HUES6 (cell line): ENCODE measurements around the gene PLXDC2.

Experiments used
- H3K27ac ChIP-seq: 2 replicates; pipeline ENCODE4 v1.7.0; 2013; ENCODE audit warnings: low read depth, mild to moderate bottlenecking, low read length, inconsistent platforms
- H3K27me3 ChIP-seq: 2 replicates; pipeline ENCODE4 v1.6.1; 2013; ENCODE audit warnings: low read length; ENCODE audit not compliant: control insufficient read depth, insufficient read depth
- H3K36me3 ChIP-seq: 2 replicates; pipeline ENCODE4 v1.6.1; 2013; ENCODE audit warnings: low read length; ENCODE audit not compliant: control insufficient read depth, insufficient read depth
- H3K4me1 ChIP-seq: 2 replicates; pipeline ENCODE4 v1.6.1; 2013; ENCODE audit warnings: low read length; ENCODE audit not compliant: control insufficient read depth, insufficient read depth
- H3K4me3 ChIP-seq: 2 replicates; pipeline ENCODE4 v1.5.1; 2013; ENCODE audit warnings: low read depth, low read length
- H3K9ac ChIP-seq: one replicate; pipeline ENCODE4 v1.6.1; 2013; ENCODE audit warnings: mild to moderate bottlenecking, low read length
- H3K9me3 ChIP-seq: 2 replicates; pipeline ENCODE4 v1.6.1; 2013; ENCODE audit warnings: low read depth, low read length; ENCODE audit not compliant: control insufficient read depth, insufficient read depth

PLXDC2 gene

DNA sequence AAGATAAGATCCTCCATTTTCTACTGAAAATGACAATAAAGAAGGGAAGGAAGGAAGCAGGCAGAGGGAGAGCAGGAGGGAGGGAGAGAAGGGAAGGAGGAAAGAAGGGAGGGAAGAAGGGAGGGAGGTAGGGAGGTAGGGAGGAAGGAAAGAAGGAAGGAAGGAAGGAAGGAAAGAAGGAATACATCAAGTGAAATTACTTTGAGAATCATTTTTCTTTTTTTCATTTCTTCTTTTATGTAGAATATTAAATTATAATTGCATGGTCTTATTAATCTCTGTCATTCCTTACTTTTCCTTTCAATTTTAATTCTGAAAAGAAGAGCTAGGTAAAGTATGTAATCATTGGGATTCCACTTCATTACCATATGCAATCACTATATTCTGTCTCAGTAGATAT is 97.8 kb downstream of the PLXDC2 start:
- 0 out of 2 replicates have a peak, but pooled peaks cover 4% of the 10 kb centered on the region for H3K9me3 ChIP-seq
- no peaks in the 10 kb centered on the region for H3K36me3 ChIP-seq
- no peak overlapping the region for H3K4me3 ChIP-seq
- H3K27ac ChIP-seq = no peak overlapping the region
- H3K9ac ChIP-seq = no peak overlapping the region
- no peaks in the 10 kb centered on the region for H3K27me3 ChIP-seq
- peaks cover 16% of the 10 kb centered on the region for H3K4me1 ChIP-seq

DNA sequence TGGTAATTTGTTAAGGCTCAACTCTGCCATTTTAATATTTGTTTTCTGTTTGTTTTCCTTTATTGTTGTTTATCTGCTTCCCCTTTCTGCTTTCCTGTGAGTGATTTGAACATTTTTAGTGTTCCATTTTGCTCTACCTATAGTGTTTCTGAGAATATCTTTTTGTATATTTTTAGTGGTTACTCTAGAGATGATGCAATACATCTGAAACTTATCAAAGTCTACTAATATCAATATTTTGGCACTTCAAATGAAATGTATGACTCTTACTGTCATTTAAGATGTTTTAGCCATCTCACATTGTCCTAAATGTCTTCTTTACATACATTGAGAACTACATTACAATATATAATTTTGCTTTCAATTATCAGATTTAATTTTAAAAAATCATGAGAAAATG is 98.9 kb downstream of the PLXDC2 start:
- Histone ChIP-seq H3K9ac (no peak overlapping the region), H3K27ac (no peak overlapping the region), H3K36me3 (no peaks in the 10 kb centered on the region), H3K9me3 (0 out of 2 replicates have a peak, but pooled peaks cover 4% of the 10 kb centered on the region), H3K27me3 (no peaks in the 10 kb centered on the region), H3K4me1 (peaks cover 25% of the 10 kb centered on the region), H3K4me3 (no peak overlapping the region)

DNA sequence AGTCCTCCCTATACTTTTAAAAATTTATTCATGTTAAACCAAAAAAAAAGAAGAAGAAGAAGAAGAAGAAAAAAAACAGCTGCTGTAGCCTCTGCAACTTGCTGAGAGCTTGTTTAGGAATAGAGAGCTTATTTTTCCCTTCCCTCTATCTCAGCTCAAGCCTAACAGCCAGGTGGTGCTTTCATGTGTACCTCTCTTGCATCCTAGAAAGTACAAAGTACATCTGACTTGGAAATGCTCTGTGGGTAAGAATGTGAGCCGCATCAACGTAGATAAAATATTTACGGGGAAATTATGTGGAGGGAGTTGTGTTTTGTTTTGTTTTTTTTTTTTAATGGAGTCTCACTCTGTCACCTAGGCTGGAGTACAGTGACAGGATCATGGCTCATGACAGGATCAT is 99.6 kb downstream of the PLXDC2 start:
- 0 out of 2 replicates have a peak, but pooled peaks cover 4% of the 10 kb centered on the region for H3K9me3 ChIP-seq
- no peak overlapping the region for H3K4me3 ChIP-seq
- no peak overlapping the region for H3K27ac ChIP-seq
- no peaks in the 10 kb centered on the region for H3K36me3 ChIP-seq
- peaks cover 27% of the 10 kb centered on the region for H3K4me1 ChIP-seq
- no peaks in the 10 kb centered on the region for H3K27me3 ChIP-seq
- no peak overlapping the region for H3K9ac ChIP-seq

DNA sequence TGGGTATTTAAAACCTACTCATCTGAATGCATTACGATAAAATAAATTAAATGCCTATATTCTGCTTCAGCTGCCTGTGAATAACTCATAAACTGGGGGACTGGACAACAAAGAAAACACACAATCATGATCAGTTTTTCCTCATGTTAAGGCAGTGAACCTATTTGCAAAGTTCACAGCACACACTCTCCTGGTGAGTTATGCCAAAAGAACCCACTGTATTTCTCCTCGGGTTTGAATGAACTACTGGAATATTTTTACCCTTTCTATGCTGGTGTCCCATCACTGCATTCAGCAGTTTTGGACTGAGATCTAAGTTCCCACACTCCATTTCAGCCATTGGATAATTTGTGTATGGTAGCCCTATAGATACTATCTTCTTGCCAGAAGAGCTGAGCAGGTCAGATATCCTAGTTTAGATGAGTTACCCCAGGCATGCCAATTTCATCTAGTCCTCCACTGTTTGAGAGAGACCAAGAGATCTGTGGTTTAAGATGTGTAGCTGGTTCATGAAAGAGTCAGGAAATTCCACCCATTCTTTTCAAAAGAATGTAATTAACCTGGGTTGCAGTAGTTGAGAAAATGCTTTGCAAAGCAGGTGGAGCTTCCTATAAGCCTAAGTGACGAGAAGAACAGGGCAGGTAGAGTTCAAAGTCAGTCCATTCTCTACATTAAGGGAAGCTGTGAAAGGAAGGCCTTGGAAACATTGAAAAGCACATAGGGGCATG is 101.7 kb downstream of the PLXDC2 start:
- Histone ChIP-seq H3K9me3 (0 out of 2 replicates have a peak, but pooled peaks cover 4% of the 10 kb centered on the region), H3K27ac (no peak overlapping the region)

DNA sequence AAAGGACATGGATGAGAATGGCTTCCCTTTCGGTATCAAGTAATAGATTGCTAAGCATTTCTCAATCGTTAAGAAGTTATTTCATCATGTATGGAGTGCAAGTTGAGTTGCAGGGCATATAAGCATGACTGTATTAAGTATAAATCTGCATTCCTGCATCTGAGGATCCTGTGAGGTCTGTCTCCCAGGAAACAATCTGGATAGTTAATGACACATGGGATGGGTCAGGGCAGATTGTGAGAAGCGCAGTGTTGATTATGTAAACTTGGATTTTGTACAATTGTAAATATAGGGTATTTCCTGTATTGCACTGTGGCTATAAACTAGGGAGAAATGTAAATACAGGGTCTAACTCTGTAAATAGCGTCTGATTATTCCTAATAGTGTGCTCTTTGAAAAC is 102.6 kb downstream of the PLXDC2 start:
- Histone ChIP-seq H3K4me3 (no peak overlapping the region), H3K4me1 (peaks cover 27% of the 10 kb centered on the region), H3K36me3 (no peaks in the 10 kb centered on the region), H3K27ac (no peak overlapping the region), H3K9ac (no peak overlapping the region), H3K27me3 (no peaks in the 10 kb centered on the region), H3K9me3 (0 out of 2 replicates have a peak, but pooled peaks cover 4% of the 10 kb centered on the region)

More for the DNA sequence above, 101.7 kb downstream of the PLXDC2 start:
- Histone ChIP-seq H3K9ac (no peak overlapping the region), H3K4me1 (peaks cover 27% of the 10 kb centered on the region), H3K36me3 (no peaks in the 10 kb centered on the region), H3K4me3 (no peak overlapping the region), H3K27me3 (no peaks in the 10 kb centered on the region)

DNA sequence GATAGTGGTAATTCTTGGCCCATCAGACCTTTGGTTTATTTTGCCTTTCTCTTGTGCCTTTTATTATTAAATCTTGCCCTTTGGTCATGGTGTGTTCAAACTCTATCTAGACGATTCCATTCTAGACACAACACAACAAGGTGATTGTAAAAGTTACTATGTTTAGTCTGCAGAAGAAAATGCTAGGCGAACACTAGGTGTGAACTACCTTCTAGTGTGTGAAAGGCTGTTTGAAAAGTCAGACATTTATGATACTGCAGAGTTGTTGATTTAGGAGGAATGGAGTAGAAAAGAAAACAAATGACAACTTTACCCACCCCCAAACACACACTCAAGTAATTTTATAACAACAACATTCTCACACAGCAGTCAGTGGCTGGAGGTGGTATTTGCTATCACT is 103.4 kb downstream of the PLXDC2 start:
- Histone ChIP-seq H3K36me3 (no peaks in the 10 kb centered on the region), H3K27ac (no peak overlapping the region), H3K27me3 (no peaks in the 10 kb centered on the region), H3K4me1 (peaks cover 27% of the 10 kb centered on the region), H3K9me3 (0 out of 2 replicates have a peak, but pooled peaks cover 1% of the 10 kb centered on the region), H3K4me3 (no peak overlapping the region), H3K9ac (no peak overlapping the region)

DNA sequence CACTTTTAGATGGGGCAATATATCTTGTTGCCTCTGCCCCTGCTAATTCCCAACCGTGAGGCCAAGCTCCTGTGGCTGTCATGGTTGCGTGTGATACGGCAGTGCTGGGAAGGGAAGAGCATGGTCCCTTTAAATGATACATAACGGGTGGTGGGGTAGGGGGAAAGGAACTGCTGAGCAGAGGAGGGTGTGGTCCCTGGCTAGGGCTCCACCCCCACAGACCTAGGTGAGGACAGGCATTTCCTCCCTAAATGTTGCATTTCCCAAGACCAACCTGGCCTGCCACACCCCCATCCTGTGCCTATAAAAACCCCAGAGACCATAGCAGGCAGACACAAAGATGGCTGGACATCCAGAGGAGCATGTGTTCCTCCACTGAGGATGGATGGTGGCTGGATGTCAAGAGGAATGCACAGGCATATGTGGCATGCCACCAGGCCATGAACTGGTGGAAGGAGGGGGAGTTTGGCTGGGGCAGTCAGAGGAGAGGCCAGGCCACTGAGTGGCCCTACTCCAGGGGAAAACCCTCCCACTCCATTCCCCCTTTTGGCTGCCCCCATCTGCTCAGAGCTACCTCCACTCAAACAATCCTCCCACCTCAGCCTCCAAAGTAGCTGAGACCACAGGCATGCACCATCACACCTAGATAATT is 104.0 kb downstream of the PLXDC2 start:
- H3K9ac ChIP-seq = no peak overlapping the region
- no peaks in the 10 kb centered on the region for H3K36me3 ChIP-seq
- H3K4me1 ChIP-seq = peaks cover 27% of the 10 kb centered on the region
- no peaks in the 10 kb centered on the region for H3K9me3 ChIP-seq
- no peaks in the 10 kb centered on the region for H3K27me3 ChIP-seq
- H3K27ac ChIP-seq = no peak overlapping the region
- no peak overlapping the region for H3K4me3 ChIP-seq

DNA sequence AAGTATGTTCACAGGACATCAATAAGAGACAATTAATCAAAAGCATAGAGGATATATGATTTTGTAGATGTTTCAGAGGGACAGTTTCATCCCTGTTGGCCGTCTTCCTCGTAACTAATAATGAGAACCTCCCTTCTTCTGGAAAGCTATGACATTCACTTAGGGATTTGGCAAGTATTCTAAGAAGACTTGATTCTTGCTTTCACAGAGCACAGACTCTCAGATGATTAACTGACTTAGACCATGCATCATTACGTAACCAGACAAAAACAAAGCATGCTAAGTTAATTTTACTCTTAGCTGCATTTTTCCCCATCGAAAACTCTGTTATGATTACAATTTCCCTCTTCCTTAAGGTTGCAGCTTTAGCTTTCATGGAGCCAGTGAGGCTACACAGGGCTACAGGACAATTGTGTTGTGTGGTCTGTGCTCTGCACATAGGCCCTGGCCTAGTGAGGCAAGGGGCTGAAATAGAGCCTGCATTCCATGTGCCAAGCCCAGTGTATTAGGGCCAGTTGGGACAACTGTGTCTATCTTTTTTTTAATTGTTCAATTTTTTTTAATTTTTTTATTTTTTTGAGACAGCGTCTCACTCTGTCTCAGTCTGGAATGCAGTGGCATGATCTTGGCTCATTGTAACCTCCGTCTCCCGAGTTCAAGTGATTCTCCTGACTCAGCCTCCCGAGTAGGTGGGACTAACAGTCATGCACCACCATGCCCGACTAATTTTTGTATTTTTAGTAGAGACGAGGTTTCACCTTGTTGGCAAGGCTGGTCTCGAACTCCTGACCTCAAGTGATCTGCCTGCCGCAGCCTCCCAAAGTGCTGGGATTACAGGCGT is 105.3 kb downstream of the PLXDC2 start:
- Histone ChIP-seq H3K36me3 (no peaks in the 10 kb centered on the region), H3K27me3 (no peaks in the 10 kb centered on the region), H3K27ac (no peak overlapping the region), H3K4me3 (no peak overlapping the region), H3K9me3 (no peaks in the 10 kb centered on the region), H3K9ac (no peak overlapping the region), H3K4me1 (peaks cover 27% of the 10 kb centered on the region)

DNA sequence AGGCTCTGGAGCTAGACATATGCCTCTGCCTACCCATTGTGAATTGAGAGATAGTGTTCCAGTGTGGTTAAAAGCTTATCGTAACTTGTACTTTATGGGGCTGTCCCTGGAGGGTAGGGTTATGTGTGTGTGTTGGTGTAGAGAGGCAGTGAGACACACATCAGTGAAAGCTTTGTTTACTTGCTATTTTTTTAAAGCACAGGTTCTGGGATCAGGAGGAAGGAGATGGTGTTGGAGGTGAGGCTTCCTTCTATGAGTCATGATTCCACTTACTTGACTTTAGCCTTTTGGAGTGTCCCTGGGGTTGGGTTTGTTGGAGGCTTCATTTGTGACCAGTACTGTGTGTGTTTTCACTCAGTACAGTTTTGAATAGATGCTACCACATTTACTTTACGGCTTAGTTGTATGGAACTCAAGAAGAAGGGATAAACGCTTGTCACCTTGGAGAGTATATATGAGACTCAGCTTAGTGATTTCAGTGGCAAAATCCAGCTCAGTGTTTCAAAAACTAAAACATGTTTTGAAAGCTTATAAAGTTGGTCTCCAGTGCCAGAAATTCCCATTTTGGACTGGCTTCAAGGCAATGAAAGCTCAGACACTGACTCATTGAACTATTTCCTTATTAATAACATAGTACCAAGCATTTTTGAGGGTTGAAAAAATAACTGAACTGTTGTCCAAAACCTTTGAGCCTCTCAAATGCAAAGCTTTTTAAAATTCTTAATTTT is 106.2 kb downstream of the PLXDC2 start:
- Histone ChIP-seq H3K27me3 (no peaks in the 10 kb centered on the region), H3K9ac (no peak overlapping the region), H3K4me1 (peaks cover 26% of the 10 kb centered on the region), H3K27ac (no peak overlapping the region), H3K4me3 (no peak overlapping the region), H3K36me3 (no peaks in the 10 kb centered on the region), H3K9me3 (no peaks in the 10 kb centered on the region)

DNA sequence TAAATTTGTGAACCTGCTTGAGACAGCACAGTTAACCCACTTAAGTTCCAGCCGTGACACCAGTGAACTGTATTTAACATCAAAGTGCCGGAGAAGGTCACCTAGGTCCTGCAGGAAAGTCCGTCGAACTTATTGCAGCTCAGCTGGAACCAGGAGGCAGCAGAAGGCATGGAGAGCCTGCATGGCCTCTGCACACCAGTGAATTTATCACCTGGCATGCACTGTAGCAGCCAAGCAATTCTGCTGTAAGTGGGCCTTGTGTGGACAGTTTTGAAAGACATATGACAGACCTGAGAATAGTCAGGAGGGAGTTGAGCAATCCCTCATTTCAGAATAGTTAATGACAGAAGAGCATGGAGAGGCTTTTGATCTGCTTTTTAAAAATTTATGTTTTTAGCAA is 108.8 kb downstream of the PLXDC2 start:
- Histone ChIP-seq H3K4me3 (no peak overlapping the region), H3K36me3 (no peaks in the 10 kb centered on the region), H3K27ac (no peak overlapping the region), H3K27me3 (no peaks in the 10 kb centered on the region), H3K9me3 (no peaks in the 10 kb centered on the region), H3K9ac (no peak overlapping the region), H3K4me1 (peaks cover 2% of the 10 kb centered on the region; the same call in 1 of the 2 replicates)
